GM03348 (cell line): ENCODE data around the gene ZC2HC1B.

ENCODE experiments used
- DNase-seq: peaks from one replicate; pipeline ENCODE4 v3.0.0; 2012; ENCODE audit warnings: low spot score

ZC2HC1B gene

DNA sequence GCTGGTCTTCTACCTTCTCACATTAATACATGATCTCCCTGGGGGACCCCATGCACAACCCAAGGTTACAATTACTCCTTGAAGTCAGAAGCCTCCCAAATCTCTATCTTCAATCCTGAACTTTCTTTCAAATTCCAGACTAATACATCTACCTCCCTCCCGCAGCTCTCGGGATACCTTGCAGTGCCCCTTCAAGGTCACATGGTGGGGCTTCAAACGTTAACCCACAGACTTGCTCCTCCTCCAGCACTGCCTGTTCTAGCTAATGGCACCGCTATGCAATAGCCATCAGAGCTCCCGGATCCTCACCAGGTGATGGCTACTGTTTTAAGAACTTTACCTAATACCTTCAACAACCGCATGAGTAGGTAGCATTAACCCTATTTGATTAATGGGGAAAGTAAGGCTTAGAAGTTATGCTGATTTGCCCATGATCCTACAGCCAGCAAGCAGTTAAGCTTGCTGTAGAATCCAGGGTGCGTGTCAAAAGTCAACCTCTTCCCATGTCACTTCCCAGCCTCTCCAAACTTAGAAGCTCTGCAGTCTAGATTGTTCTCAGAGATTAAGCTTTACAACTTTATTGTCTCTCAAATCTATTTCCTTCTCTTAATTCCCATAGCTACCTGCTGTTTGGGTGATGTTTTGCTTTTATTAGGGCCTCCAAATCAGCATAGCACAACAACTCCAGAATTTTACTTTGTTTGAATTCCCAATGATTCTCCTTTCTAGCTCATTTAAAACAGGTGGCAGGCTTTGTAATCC, 99.1 kb downstream of the ZC2HC1B start:
- no peak for DNase-seq

- DNase-seq: no peak
Measured at GRCh38 chr6:143964674-143965081, 100.4 kb downstream of the ZC2HC1B start.

DNA sequence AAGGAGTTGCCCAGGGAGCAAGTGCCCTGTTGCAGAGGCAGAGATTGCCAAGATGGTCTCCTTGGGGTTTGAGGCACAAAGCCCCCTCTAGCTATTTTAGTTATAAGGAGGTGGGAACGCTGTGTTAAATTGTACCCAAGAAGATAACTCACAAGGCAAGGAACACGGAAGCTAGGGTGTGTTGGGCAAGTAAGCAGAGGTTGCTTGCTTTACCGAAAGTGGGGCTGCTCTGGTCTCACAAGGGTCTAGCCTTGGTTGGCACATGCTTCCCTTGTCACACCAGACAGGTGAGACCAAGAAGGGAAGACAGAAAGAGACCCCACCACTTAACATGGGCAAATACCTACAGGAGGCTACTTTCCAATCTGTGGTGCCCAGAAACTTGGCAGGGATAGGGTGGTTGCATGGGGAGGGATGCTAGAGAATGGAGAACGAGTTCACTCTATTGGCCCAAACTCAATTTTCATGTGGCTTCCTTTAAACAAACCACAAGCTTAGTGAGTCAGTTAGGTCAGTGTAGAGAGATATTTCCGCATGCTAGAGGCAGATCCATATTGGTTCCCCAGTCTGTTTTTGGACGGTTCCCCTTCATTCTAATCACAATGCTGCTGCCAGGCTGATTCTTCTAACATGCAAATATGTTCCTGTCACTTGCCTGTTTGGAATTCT, 101.4 kb downstream of the ZC2HC1B start:
- DNase-seq: peak; percentile 71

- DNase-seq: no peak
Measured at GRCh38 chr6:143966312-143966711, 102.0 kb downstream of the ZC2HC1B start.

GRCh38 chr6:143967706-143968376, 103.6 kb downstream of the ZC2HC1B start:
- peak; percentile 11 for DNase-seq

DNA sequence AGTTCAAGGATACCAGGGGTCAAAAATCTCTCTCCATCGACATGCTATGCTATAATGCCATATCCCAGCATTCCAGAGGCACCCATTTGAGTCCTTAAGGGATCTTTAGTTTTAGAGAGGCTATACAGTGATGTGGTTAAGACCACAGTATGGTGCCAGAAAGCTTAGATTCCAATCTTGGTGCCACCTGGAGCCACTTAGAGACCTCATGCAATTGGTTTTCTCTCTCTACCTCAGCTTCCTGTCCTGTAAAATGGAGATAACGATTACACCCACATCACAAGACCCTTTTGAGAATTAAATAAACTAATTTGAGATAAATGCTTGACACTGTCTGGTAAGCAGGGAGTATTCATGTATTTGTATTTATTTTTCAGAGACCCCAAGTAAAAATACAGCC, 104.8 kb downstream of the ZC2HC1B start:
- no peak for DNase-seq

- peak; percentile 37 for DNase-seq
Measured at GRCh38 chr6:143970456-143971218, 106.4 kb downstream of the ZC2HC1B start.

- DNase-seq: no peak
Measured at GRCh38 chr6:143971482-143972205, 107.4 kb downstream of the ZC2HC1B start.

DNA sequence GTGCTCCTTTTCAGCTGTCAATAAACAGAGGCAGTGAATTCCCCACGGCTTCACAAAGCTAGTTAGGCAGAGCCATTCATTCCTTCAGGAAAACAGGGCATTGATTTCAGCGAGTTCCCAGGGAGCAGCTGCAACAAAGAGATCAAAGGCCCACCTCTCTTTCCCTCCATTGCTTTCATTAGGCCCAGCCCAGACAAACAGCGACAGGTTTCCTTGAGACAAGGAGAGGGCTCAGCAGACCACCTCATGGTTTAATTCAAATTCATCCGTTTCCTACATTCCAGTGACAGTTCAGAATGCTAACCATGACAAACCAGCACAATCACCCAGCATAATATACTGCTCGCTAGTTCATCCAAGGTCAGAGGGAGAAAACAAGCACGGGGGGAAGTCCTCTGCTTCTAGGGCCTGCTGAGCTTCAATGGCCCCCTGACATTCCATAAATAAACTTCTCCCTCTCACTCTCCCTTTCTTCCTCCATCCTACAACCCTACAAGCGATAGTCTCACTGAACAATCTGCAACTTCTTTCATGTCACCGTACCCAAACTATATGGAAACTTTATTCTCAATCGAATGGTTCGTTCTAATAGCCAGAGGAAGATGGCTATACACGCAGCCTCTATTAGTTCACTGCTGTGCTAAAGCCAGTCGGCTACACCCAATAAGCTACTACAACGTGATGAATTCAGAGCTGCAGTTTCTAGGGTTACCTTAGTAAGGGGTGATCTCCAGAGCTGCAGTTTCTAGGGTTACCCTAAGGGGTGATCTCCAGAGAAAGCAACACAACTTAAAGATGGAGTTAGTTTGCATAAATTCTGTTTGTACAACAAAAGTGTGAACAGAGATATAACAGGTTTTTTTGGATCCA, 109.1 kb downstream of the ZC2HC1B start:
- no peak for DNase-seq

DNA sequence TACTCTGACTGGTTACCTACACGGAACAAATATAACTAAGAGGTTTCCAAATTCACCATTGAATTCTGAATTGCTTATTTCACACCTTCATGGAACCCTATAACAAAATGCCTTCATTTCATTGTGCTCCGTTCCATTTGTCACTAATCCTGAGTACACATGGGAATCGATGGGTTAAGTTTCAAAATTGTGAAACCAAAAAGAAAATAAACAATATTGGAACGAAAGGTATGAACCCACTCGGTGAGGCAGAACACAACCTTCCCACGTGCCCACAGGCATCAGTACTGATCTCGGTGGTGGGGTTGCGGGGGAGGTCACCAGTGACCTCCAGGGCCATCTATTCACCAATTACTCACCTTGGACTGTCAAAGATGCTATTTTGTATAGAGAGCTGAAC, 109.8 kb downstream of the ZC2HC1B start:
- no peak for DNase-seq

DNA sequence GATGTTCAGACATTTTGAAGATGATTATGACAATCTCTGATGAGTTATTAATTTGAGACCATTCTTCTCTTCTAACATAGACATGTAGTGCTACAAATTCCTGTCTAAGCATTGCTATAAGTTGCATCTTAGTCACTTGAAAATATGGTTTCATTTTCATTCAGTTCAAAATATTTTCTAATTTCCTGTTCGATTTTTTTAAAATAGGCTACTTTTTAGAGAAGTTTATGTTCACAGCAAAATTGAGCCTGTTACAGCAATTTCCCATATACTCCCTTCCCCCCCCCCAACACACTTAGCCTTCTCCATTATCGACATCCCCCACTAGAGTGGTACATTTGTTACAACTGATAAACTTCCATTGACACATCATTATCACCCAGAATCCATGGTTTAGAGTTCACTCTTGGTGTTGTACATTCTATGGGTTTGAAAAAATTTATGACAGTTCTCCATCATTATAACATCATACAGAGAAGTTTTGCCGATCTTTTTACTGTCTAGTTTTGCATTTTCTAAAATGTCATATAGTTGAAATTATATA, 112.6 kb downstream of the ZC2HC1B start:
- DNase-seq: no peak

DNA sequence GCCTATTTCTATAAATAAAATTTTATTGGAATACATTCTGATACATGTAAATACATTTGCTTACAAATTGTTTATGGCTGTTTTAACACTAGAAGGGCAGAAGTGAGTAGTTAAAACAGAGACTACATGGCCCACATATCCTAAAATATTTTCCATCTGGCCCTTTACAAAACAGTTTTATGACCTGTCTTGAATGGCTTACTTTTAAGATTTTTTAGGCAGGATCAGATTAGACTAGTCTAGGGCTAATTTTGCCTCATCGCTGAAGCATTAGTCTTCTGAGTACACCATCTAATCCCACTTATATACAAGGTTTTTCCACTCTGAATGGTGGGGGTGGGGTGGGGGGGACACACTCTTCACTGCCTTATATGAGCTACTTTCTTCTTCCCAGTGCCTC, 116.6 kb downstream of the ZC2HC1B start:
- no peak for DNase-seq

GRCh38 chr6:143982968-143983367, 118.7 kb downstream of the ZC2HC1B start:
- no peak for DNase-seq

DNA sequence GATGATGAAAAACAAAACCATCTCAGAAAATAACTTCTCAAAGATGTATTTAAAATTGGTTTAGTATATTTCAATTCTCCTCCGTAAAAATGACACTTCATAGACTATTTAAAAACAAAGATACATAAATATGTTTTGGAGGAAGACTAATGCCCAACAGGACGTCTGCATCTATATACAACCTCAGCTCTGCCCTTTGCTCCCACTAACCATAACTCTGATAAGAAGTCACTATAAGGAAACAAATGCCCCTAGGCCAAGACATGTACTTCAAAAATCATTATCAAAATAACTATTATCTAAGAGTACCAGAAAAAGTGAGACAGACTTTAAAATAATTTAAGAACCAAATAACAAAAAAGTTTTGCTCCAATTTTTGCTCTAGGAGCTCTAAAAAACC, 120.4 kb downstream of the ZC2HC1B start:
- no peak for DNase-seq

DNA sequence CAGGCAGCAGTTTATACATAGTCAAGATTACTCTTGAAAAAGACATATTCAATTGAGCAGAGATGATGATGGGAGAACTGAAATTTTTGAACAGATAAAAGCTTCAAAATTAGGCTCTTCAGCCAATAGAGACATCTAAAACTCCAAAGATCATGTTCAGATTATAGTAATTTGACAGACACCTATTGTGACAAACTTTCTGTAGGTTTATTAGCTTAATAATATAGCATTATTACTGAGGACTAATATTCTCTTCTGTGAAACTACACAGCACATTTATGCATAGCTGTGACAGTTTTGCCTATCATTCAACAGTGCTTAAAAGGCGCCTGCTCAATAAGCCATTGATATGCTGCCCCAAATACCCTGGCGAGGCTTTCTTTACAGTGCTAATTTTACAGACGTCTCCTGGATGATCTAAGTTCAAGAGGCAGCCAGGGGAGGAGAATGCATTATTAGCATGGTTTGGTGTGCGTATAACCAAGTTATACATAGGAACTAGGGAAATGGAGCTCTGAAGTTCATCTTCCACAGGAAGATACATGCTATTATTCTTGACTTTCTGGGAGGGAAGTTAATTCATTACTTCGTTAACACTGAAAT, 122.3 kb downstream of the ZC2HC1B start:
- no peak for DNase-seq
